Stimulated activated CD8-positive, alpha-beta memory T cell treated with anti-CD3 and anti-CD28 coated beads, Interleukin-4, amount 100 ng/mL, for 4 hours (primary cell): ENCODE measurements around the gene TNFSF13.
"Not testable (repeated sequence)": the region's sequence is repeated elsewhere in the genome, so short reads cannot be mapped to it uniquely, and the experiment has no call there.

ENCODE experiments used
- DNase-seq, 2 donors: peaks; one replicate each; pipeline ENCODE4 v3.0.0-alpha.2; 2020; ENCODE audit warnings: low read depth in 2 of 2, low spot score in 1 of 2

Gene TNFSF13

DNA sequence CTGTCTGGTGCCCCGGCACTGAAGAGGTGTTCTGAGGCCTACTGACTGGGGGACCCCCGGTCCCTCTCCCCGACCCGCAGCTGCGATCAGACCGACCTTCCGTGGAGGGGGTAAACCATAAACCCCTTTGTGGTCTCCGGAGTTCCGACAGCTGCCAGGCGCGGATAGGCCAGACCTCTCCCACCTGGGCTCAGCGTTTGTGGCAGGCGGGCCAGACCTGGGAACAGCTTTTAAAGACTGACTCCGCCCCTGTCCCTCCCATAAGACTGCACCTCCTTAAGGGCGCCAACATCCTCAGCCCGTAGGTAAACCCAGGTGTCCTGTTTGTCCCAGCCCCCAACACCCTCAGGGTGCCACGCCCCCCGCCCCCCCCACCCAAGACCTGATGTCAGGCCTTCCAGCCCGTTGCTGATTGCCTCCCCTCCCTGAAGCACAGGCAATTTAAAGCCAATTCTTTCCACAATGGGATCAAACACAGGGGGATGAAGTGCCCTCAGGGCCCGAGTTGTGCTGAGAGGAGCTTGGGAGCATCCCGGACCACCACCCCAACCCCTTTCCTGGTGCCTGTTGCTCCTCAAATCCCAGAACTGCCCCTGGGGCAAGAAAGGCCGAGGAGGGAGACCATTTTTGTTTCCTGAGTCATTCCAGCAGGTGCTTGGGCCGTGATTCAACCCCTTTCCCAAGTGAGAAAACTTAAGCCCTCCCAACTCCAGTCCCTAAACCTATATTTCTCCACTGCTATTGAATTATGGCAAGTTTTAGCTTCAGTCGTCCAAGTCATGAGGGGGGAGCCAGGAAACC is 31.5 kb downstream of the TNFSF13 start, which contains the start of gene SOX15:
Gene SOX15, minus strand, starts transcription at position 204 of the 801 bp plus-strand sequence. CDS start 418 bp downstream, outside the sequence.
- no peak for DNase-seq

DNA sequence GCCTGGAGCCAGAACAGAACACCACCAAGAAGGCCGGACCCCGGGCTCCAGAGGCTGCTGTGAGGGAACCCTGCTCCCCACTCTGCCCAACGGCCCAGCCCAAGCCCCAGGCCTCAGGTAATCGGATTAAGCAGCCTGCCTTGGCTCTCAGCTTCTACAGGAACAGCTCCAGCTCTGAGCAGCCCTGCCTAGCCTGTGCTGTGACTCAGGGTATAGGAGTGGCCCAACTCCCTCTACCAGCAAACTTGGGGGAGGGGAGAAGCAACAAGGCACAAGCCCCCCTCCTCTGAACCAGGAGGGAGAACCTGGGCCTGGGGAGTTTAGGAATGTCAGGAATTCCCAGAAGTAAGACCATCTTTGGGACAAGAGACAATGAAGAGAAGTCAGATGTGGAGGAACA is 32.2 kb downstream of the TNFSF13 start:
- no peak for DNase-seq

DNA sequence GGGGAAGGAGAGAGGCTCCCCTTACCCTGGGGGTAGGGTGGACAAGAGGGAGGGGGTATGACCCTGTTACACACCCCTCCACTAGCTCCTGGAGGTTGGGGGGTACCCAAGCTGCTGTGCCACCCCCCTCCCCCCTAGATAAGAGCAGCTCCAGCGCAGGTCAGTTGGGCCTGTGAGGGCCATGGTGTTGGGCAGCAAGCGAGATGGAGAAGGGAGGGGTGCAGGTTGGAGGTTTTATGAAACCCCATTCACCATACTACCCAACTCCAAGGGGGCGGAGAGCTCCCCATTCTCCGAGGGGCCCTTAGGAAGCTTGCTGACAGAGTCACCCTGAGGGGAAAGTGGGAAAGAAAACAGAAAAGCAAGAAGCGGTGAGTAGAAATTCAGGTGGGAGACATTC is 33.0 kb downstream of the TNFSF13 start:
- no peak for DNase-seq

DNA sequence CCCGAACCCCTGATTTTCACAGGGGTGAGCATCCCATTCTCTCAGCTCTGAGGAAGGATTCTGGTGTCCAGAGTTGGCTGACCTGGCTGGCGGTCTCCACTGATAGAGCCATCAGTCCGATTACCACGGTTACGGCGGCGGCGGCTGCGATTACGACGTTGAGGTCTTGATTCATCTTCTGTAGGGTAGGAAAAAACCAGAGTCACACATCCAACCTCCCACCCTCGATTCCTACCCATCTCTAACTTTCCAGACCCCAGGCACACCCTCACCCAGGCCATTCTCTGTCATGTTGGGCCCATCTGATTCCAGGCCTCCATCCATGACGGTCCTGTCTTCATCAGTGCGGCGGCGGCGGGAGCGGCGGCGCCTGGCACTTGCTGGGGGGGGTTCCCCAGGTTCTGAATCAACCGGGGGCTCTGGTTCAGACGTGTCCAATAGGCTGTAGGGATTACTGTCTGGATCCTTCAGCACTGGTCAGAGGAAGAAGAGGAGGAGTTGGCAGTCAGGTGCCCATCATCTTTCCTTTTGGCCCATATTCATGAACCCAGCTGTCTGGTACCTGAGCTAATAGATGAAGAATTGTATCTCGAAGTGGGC is 34.0 kb downstream of the TNFSF13 start:
- DNase-seq, result no peak

DNA sequence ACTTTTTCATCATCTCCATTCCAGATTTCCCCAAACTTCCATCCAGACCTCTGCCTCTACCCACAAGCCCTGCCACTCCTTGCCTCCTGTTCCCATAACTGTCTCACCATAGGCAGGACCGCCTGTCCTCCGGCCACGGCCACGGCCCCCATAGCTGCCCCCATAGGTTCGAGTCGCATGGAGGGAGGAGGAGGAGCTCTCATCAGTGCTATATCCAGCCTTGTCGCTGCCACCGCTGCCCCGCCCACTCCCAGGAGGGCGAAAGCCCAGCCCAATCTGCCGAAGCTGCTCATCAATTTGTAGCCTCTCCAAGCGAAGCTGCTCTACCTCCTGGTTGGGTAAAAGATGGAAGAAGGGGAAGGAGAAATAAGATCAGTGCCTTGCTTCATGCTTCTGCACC is 34.7 kb downstream of the TNFSF13 start:
- DNase-seq, result no peak

DNA sequence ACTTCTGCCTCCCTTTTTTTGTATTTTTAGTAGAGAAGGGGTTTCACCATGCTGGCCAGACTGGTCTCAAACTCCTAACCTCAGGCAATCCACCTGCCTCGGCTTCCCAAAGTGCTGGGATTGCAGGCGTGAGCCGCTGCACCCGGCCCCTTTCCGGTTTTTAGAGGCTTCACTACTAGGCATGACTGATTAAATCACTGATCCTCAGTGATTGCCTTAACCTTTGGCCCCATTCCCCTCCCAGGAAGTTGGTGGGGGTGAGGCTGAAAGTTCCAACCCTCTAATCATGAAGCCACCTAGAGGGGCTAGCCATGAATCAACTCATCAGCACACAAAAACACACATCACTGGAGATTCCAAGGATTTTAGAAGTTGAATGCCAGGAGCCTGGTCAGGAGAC is 39.0 kb downstream of the TNFSF13 start:
- not testable (repeated sequence) for DNase-seq

DNA sequence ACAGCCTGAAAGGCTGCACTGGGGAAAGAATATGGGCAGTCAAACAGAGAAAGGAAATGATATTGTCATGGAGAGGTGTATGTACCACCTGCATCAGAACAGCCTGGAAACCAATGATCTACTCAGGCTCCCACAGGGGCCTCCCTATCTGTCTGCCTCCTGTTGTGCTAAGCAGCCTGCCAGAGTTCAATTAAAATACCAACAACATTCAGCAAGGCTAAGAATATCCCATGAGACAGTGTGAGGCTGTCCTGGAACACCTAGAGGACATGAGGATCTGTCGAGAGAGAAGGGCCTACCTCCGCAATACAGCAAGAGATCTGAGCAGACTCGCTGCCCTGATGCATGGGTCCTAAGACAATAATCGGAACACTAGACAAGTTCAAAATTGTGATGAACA is 47.7 kb downstream of the TNFSF13 start:
- no peak for DNase-seq

DNA sequence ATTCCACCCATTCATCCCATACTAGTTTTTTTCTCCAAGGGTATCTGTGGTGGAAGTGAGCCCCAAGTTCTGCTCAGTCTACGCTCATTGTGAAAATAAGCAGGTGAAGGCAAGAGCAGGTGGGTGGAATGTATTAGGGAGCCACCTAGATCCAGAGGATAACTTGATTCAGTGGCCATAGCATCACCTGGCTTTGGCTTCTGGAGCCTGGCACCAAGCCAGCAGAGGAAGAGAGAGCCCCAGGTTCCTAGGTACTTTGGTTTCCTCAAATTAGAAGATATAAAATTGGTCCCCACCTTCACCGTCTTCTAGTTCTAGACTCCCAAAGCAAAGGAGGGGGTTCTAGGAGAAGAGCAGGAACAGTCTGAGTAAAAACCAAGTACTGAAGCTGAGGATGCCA is 52.1 kb downstream of the TNFSF13 start:
- DNase-seq, result no peak
